GM20000 (cell line): Measurements from ENCODE around the gene RMND5B.

Experiments used
- DNase-seq: peaks from one replicate; pipeline ENCODE4 v3.0.0; 2012; ENCODE audit warnings: low spot score
- TF ChIP-seq, protein P1 (sequence below): IDR thresholded peaks from 2 replicates; pipeline ENCODE4 v1.5.1; 2012; ENCODE audit warnings: mild to moderate bottlenecking, control low read depth; ENCODE audit errors: extremely low read depth, missing control alignments

The RMND5B gene

DNA sequence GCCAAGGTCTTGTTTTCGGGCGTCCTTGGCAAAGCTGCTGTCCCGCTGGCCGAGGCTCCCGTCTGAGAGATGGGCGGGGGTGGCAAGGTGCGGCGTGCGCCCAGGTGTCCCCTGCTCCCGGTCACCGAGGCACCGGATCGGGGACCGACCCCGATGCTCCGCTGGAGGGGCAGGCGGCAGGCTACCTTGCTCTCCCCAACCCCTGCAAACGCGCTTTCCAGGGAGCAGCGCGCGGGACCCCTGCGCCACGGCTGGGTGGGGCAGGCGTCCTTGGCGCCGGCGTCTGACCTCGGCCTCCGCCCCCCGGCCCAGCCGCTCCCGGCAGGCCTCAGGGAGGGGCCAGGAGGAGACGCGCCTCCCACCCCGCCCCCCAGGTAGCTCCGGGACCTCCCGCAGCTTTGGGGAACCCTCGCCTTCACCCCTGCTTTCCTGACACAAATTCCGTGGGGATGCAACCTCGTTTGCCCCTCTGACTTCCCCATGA lies 16.9 kb upstream of the RMND5B start:
- TF ChIP-seq, protein P1, sequence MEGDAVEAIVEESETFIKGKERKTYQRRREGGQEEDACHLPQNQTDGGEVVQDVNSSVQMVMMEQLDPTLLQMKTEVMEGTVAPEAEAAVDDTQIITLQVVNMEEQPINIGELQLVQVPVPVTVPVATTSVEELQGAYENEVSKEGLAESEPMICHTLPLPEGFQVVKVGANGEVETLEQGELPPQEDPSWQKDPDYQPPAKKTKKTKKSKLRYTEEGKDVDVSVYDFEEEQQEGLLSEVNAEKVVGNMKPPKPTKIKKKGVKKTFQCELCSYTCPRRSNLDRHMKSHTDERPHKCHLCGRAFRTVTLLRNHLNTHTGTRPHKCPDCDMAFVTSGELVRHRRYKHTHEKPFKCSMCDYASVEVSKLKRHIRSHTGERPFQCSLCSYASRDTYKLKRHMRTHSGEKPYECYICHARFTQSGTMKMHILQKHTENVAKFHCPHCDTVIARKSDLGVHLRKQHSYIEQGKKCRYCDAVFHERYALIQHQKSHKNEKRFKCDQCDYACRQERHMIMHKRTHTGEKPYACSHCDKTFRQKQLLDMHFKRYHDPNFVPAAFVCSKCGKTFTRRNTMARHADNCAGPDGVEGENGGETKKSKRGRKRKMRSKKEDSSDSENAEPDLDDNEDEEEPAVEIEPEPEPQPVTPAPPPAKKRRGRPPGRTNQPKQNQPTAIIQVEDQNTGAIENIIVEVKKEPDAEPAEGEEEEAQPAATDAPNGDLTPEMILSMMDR: no peak
- peak; percentile 80 for DNase-seq

DNA sequence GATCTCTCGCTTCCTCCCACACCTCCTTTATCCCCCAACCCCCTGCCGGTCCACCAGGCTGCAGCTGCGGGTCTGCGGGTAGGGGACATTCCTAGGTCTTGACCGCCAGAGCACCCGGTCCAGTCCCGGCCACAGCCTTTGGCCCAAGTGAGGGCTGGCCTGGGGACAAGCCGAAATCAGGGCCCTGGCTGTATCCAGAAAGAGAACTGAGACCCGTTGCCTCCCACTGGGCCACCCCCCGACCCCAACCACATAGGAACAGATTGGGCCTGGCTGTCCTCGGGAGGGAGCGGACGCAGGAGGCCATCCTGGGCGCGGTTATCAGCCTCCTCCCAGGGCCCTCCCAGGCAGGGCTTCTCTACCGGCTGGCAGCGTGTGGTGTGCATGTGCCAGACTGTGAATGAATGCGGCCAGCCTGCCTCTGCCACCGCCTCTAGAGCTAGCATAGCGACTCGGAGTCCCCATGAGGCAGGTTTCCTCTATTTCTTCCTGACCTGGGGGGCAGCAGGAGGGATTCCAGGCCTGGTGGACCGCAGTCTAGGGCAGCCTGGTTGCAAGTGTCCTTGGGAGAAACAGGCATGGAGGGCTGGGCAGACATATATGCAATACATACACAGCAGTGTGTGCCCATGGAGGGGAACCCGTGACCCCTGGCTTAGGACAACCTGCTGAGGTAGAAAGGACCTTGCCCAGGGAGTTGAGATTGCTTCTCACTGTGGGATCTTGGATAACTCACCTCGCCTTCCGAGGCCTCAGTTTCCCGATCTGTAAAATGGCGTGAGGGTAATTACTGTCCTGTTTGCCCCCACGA lies 16.3 kb upstream of the RMND5B start:
- no peak for DNase-seq
- TF ChIP-seq, protein P1: no peak

- TF ChIP-seq, protein P1: no peak
- peak; percentile 58 for DNase-seq
These were observed 15.5 kb upstream of the RMND5B start for GRCh38 chr5:178115136-178115813.

DNA sequence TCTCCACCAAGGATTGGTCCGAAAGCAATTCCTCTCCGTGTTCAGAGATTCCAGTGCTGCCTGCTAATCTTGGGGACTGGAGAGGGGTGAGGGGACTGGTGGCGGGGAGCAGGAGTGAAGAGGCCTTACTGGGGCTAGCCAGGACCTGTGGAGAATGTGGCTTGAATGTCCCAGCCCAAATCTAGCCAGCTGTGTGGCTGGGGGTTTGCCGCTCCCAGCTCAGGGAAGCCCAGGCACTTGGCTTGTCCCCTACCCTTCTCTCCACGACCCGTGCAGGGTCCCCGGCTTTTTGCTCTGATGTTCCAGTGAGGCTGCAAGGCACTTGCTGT lies 15.0 kb upstream of the RMND5B start:
- no peak for DNase-seq
- TF ChIP-seq, protein P1: no peak

DNA sequence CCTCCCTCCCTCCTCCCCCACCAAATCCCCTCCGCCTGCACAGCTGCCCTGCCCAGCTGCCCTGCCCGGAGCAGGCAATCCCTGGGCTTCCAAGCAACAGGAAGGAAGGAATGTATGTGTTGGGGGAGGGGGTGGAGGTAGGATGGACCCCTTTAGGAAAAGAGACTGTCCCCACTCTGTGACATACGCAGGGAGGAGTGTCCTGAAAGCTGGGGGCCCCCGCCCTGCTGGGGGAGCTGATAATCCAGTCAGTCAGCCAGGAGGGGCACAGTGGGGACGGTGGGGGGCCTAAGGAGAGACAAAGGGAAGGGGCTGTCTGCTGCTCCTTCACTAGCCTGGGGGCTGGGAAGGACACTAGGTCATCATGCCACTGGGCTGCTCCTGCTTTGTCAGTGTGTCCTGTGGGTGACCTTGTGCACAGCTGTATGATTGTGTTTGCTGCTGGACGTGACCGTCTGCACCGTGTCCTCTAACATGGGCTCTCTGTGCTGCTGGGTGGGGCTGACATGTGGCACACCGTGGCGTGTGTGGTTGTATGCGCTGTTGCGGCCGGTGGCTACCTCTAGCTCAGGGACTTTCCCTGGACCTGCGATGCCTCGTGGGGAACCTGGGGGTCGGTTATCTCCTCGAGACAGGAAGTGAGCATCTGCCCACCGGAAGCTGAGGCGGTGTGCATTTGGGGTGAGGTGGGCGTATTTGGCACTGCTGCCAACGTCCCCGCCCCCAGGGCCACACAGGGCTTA lies 14.5 kb upstream of the RMND5B start:
- peak; percentile 79 for DNase-seq
- TF ChIP-seq, protein P1: no peak

GRCh38 chr5:178117923-178118701 lies 12.7 kb upstream of the RMND5B start:
- TF ChIP-seq, protein P1: no peak

More at GRCh38 chr5:178117923-178118701, 12.7 kb upstream of the RMND5B start:
- DNase-seq: no peak
